AG04450 (cell line): ENCODE data around the gene PKDCC. TPM values are rescaled to one million over a fixed set of nuclear protein-coding genes. Genes with fewer than 3 reads are reported as not detected.
A peak's percentile ranks its signal among the peaks of the same experiment; 100 is the strongest.

ENCODE experiments used
- CTCF ChIA-PET: fragments of 300-600, 350-600 bp; formaldehyde crosslinking; extraction: SDS; loops from one replicate; lab custom pipeline; 2022; ENCODE audit warnings: antibody characterized with exemption, inconsistent platforms; lab: Charles Lee
- POLR2A ChIA-PET: fragments of 350-600 bp; formaldehyde crosslinking; extraction: SDS; loops from one replicate; lab custom pipeline; 2021; ENCODE audit warnings: antibody characterized with exemption, inconsistent platforms; lab: Yijun Ruan, JAX
- DNase-seq: peaks from one replicate; pipeline ENCODE4 v3.0.0-alpha.2; 2011; ENCODE audit warnings: low read depth, low spot score
- H3K27ac ChIP-seq: one replicate; pipeline ENCODE4 v1.5.1; 2012; ENCODE audit warnings: low read depth, low read length, control low read depth
- H3K27me3 ChIP-seq: one replicate; pipeline ENCODE4 v1.6.0; 2012; ENCODE audit warnings: low read length; ENCODE audit not compliant: control insufficient read depth, insufficient read depth
- H3K4me3 ChIP-seq: 2 replicates; pipeline ENCODE4 v1.5.1; 2011; ENCODE audit warnings: mild to moderate bottlenecking, low read depth, low read length, control low read depth
- H3K9me3 ChIP-seq: 2 replicates; pipeline ENCODE4 v1.5.1; 2012; ENCODE audit warnings: low read length; ENCODE audit not compliant: control insufficient read depth, insufficient read depth
- CTCF ChIP-seq: IDR thresholded peaks from 2 replicates; pipeline ENCODE4 v1.5.1; 2011; ENCODE audit warnings: low read depth, low read length, control low read depth, inconsistent platforms
- polyA plus RNA-seq: library from polyadenylated mRNA; depleted of rRNA; stranded (reverse); fragments of >200 nt; gene quantifications from 2 replicates; pipeline ENCODE4 v1.2.3, GENCODE V29; 2011

The PKDCC gene
- polyA plus RNA-seq, 1 experiment: 87.0 TPM

GRCh38 chr2:42091671-42092070 lies 43.9 kb downstream of the PKDCC start:
- no peak for DNase-seq
- Histone ChIP-seq H3K4me3 (no peak overlapping the region), H3K27ac (no peak overlapping the region), H3K27me3 (peaks cover 4% of the 10 kb centered on the region), H3K9me3 (no peaks in the 10 kb centered on the region; the same call in 1 of the 2 replicates)
- TF ChIP-seq CTCF: no peak
- CTCF ChIA-PET: interaction anchor here (0.6 to 13.5 kb wide), 4 partner anchors 148 to 238 kb away, joined by 3 to 481 read pairs (median 218); no protein-coding TSS in a partner anchor
- POLR2A ChIA-PET: no interaction called here

- POLR2A ChIA-PET: no interaction called here
- CTCF ChIA-PET: interaction anchor here (0.6 to 13.5 kb wide), 4 partner anchors 221 to 361 kb away, joined by 4 to 481 read pairs (median 218); no protein-coding TSS in a partner anchor
- Histone ChIP-seq H3K27me3 (peaks cover 4% of the 10 kb centered on the region), H3K4me3 (no peak overlapping the region), H3K9me3 (no peaks in the 10 kb centered on the region; the same call in 1 of the 2 replicates), H3K27ac (no peak overlapping the region)
- TF ChIP-seq CTCF: no peak
- no peak for DNase-seq
Measured at GRCh38 chr2:42092084-42092996, 44.5 kb downstream of the PKDCC start.

GRCh38 chr2:42094114-42094513 lies 46.3 kb downstream of the PKDCC start:
- peaks cover 4% of the 10 kb centered on the region for H3K27me3 ChIP-seq
- DNase-seq: no peak
- no peaks in the 10 kb centered on the region; the same call in 1 of the 2 replicates for H3K9me3 ChIP-seq
- ChIA-PET POLR2A (interaction anchor here (1.0 kb wide), 1 partner anchor 224 kb away, joined by 3 read pairs; no protein-coding TSS in a partner anchor), CTCF (interaction anchor here (0.6 to 6.1 kb wide), 6 partner anchors 11 to 569 kb away, joined by 3 to 105 read pairs (median 4); no protein-coding TSS in a partner anchor)
- H3K4me3 ChIP-seq: no peak overlapping the region
- no peak overlapping the region for H3K27ac ChIP-seq
- no peak for TF ChIP-seq CTCF

GRCh38 chr2:42095923-42096408 lies 48.1 kb downstream of the PKDCC start:
- Histone ChIP-seq H3K9me3 (peaks cover 14% of the 10 kb centered on the region), H3K27ac (no peak overlapping the region), H3K4me3 (no peak overlapping the region), H3K27me3 (no peaks in the 10 kb centered on the region)
- TF ChIP-seq CTCF: peak; percentile 75
- POLR2A ChIA-PET: no interaction called here
- peak; percentile 61 for DNase-seq
- CTCF ChIA-PET: interaction anchor here (0.6 to 6.1 kb wide), 39 partner anchors 9 to 567 kb away, joined by 3 to 105 read pairs (median 4); partner anchors contain the start of gene COX7A2L
